Measurements from ENCODE around the gene PDAP1. TPM values are rescaled to one million over a fixed set of nuclear protein-coding genes. Genes with fewer than 3 reads are reported as not detected.

The PDAP1 gene
- polyA plus RNA-seq, 1 of the 3 experiments (the other 2 are of a cell fraction), result 389 TPM

DNA sequence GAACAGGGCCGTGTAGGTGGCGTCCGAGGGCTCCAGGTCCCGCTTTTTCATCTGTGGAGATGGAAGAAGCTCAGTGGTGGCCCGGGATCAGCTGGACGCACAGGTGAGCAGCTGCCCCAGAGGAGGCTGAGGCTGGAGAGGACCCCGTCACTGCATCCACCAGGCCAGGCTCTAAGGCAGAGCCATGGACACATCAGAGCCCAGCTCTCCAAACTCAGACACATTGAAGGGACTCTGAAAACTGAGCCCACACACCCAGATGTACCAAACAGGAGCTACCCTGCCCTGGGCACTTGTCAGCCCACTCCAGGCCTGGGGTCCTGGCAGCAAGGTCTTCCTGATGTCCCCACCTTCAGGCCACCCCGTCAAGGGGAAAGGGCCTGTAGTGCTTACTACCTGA lies 21.4 kb upstream of the PDAP1 start:
- H3F3A ChIP-seq (replicated peaks; ENCODE audit: insufficient read depth), result no peaks in the 10 kb centered on the region
- POLR2A ChIA-PET, result interaction anchor here (1.1 to 2.1 kb wide), 2 partner anchors 9 to 10 kb away, joined by 3 to 6 read pairs; partner anchors contain the start of genes CPSF4 and PTCD1
- no peaks in the 10 kb centered on the region; the same call in 1 of the 2 replicates for H3K79me2 ChIP-seq (ENCODE audit: insufficient read depth)
- 86% methylated on average over 8 of the region's 8 CpGs for WGBS (ENCODE audit: low lambda C conversion rate)
- H3K4me1 ChIP-seq (ENCODE audit: control insufficient read depth in 1 of 2, insufficient read depth in 2 of 2, low read depth in 1 of 2, low read length in 1 of 2), result no peaks in the 10 kb centered on the region
- H2AFZ ChIP-seq (ENCODE audit: low read depth), result no peak overlapping the region
- DNase-seq, result no peak
- CTCF ChIA-PET, result interaction anchor here (1.0 to 1.6 kb wide), 5 partner anchors 14 to 389 kb away, joined by 3 to 5 read pairs (median 3); no protein-coding TSS in a partner anchor
- no peak overlapping the region for H3K4me2 ChIP-seq
- H3K4me3 ChIP-seq (ENCODE audit: low read depth in 2 of 2, low read length in 1 of 2), result no peak overlapping the region
- no peaks in the 10 kb centered on the region for H4K20me1 ChIP-seq (ENCODE audit: insufficient read depth)
- no peak overlapping the region for H3K27ac ChIP-seq (ENCODE audit: low read depth in 2 of 2, low read length in 1 of 2)
- no peaks in the 10 kb centered on the region for H3K9me2 ChIP-seq
- no peak overlapping the region for H3K9ac ChIP-seq
- H3K27me3 ChIP-seq (ENCODE audit: insufficient read depth), result no peaks in the 10 kb centered on the region
- peaks cover 38 to 43% of the 10 kb centered on the region in 2 experiments for H3K36me3 ChIP-seq (replicated peaks in 1 of 2; ENCODE audit: control insufficient read depth in 1 of 2, insufficient read depth in 2 of 2, low read length in 1 of 2)
- TF ChIP-seq, protein P1, sequence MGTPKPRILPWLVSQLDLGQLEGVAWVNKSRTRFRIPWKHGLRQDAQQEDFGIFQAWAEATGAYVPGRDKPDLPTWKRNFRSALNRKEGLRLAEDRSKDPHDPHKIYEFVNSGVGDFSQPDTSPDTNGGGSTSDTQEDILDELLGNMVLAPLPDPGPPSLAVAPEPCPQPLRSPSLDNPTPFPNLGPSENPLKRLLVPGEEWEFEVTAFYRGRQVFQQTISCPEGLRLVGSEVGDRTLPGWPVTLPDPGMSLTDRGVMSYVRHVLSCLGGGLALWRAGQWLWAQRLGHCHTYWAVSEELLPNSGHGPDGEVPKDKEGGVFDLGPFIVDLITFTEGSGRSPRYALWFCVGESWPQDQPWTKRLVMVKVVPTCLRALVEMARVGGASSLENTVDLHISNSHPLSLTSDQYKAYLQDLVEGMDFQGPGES (IDR thresholded peaks at IDR 0.05; ENCODE audit: low read depth, low read length), result no peak
- TF ChIP-seq TAF1 (IDR thresholded peaks at IDR 0.05; ENCODE audit: borderline replicate concordance, low read depth, low read length) (no peak), RCOR1 (IDR thresholded peaks at IDR 0.05; ENCODE audit: low read length) (no peak), SIN3A (IDR thresholded peaks at IDR 0.05; ENCODE audit: borderline replicate concordance, low read depth, low read length) (no peak), SMC3 (IDR thresholded peaks at IDR 0.05; ENCODE audit: low read depth, low read length) (no peak), RFX5 (IDR thresholded peaks at IDR 0.05; ENCODE audit: low read length) (no peak), FOXM1 (IDR thresholded peaks at IDR 0.05; ENCODE audit: low read depth) (no peak), EP300 (IDR thresholded peaks at IDR 0.05; ENCODE audit: borderline replicate concordance in 1 of 2, low read depth in 1 of 2, low read length in 1 of 2) (no peak), FOSL2 (IDR thresholded peaks at IDR 0.05; ENCODE audit: borderline replicate concordance, low read depth) (no peak), CHD2 (IDR thresholded peaks at IDR 0.05; ENCODE audit: low read length, partially characterized antibody) (no peak), TCF12 (IDR thresholded peaks at IDR 0.05) (no peak)
- H3K9me3 ChIP-seq, result no peaks in the 10 kb centered on the region

DNA sequence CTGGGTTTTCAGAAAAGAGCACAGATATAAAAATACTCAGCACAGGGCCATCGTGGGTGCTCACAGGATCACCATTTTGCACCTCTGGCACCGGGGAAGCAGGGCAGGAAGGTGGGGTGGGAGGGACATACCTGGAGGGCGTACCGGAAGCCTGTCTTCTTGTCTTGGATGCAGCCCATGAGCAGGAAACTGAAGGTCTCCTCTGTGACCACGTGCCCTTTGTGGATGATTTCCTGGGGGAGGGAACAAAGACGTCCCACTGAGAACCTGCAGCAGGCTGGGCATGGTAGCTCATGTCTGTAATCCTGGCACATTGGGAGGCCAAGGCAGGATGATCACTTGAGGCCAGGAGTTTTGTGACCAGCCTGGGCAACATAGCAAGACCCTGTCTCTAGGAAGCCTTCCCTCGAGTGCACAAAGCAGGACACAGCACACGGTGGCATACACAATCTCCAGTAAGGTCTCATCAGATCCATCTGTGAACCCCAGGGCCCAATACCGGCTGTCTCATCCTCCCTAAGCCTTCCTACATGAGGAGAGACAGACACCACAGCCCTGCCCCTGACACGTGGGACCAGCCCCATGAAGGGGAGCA lies 20.7 kb upstream of the PDAP1 start:
- Histone ChIP-seq H3K4me2 (no peak overlapping the region), H3K4me1 (ENCODE audit: control insufficient read depth in 1 of 2, insufficient read depth in 2 of 2, low read depth in 1 of 2, low read length in 1 of 2) (no peaks in the 10 kb centered on the region), H3K9ac (no peak overlapping the region), H3K9me3 (no peaks in the 10 kb centered on the region), H3F3A (replicated peaks; ENCODE audit: insufficient read depth) (no peaks in the 10 kb centered on the region), H3K27me3 (ENCODE audit: insufficient read depth) (no peaks in the 10 kb centered on the region), H3K4me3 (ENCODE audit: low read depth in 2 of 2, low read length in 1 of 2) (no peak overlapping the region), H2AFZ (ENCODE audit: low read depth) (no peak overlapping the region), H4K20me1 (ENCODE audit: insufficient read depth) (no peaks in the 10 kb centered on the region), H3K36me3 (replicated peaks in 1 of 2; ENCODE audit: control insufficient read depth in 1 of 2, insufficient read depth in 2 of 2, low read length in 1 of 2) (peaks cover 34 to 47% of the 10 kb centered on the region in 2 experiments), H3K27ac (ENCODE audit: low read depth in 2 of 2, low read length in 1 of 2) (no peak overlapping the region), H3K79me2 (ENCODE audit: insufficient read depth) (no peaks in the 10 kb centered on the region; the same call in 1 of the 2 replicates), H3K9me2 (no peaks in the 10 kb centered on the region)
- ChIA-PET CTCF (interaction anchor here (0.7 to 1.6 kb wide), 4 partner anchors 11 to 388 kb away, joined by 3 to 5 read pairs (median 4); no protein-coding TSS in a partner anchor), POLR2A (interaction anchor here (1.0 to 2.1 kb wide), 3 partner anchors 9 to 10 kb away, joined by 3 to 6 read pairs (median 3); partner anchors contain the start of genes CPSF4 and PTCD1)
- no peak for DNase-seq
- WGBS (ENCODE audit: low lambda C conversion rate), result 90% methylated on average over 10 of the region's 10 CpGs
- TF ChIP-seq NRF1 (IDR thresholded peaks at IDR 0.05; ENCODE audit: low read depth, low read length), result no peak
- TF ChIP-seq RAD21 (IDR thresholded peaks at IDR 0.05; ENCODE audit: low read length), result no peak
- TF ChIP-seq RCOR1 (IDR thresholded peaks at IDR 0.05; ENCODE audit: low read length), result no peak
- no peak for TF ChIP-seq MEF2A (IDR thresholded peaks at IDR 0.05; ENCODE audit: borderline replicate concordance, low read depth)
- no peak for TF ChIP-seq YY1 (IDR thresholded peaks at IDR 0.05; ENCODE audit: low read depth)
- TF ChIP-seq TCF12 (IDR thresholded peaks at IDR 0.05), result no peak
- no peak for TF ChIP-seq FOXM1 (IDR thresholded peaks at IDR 0.05; ENCODE audit: low read depth)
- TF ChIP-seq, protein P2, sequence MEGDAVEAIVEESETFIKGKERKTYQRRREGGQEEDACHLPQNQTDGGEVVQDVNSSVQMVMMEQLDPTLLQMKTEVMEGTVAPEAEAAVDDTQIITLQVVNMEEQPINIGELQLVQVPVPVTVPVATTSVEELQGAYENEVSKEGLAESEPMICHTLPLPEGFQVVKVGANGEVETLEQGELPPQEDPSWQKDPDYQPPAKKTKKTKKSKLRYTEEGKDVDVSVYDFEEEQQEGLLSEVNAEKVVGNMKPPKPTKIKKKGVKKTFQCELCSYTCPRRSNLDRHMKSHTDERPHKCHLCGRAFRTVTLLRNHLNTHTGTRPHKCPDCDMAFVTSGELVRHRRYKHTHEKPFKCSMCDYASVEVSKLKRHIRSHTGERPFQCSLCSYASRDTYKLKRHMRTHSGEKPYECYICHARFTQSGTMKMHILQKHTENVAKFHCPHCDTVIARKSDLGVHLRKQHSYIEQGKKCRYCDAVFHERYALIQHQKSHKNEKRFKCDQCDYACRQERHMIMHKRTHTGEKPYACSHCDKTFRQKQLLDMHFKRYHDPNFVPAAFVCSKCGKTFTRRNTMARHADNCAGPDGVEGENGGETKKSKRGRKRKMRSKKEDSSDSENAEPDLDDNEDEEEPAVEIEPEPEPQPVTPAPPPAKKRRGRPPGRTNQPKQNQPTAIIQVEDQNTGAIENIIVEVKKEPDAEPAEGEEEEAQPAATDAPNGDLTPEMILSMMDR (IDR thresholded peaks at IDR 0.05), result no peak
- no peak for TF ChIP-seq ZBTB33 (IDR thresholded peaks at IDR 0.05; ENCODE audit: borderline replicate concordance, low read depth)
- no peak for TF ChIP-seq EZH2phosphoT487 (IDR thresholded peaks at IDR 0.05; ENCODE audit: borderline replicate concordance, low read depth)
- TF ChIP-seq CHD2 (IDR thresholded peaks at IDR 0.05; ENCODE audit: low read length, partially characterized antibody), result no peak
- no peak for TF ChIP-seq TAF1 (IDR thresholded peaks at IDR 0.05; ENCODE audit: borderline replicate concordance, low read depth, low read length)
- TF ChIP-seq, protein P1 (IDR thresholded peaks at IDR 0.05; ENCODE audit: low read depth, low read length), result no peak
- no peak for TF ChIP-seq EP300 (IDR thresholded peaks at IDR 0.05; ENCODE audit: borderline replicate concordance in 1 of 2, low read depth in 1 of 2, low read length in 1 of 2)
- TF ChIP-seq, protein P3, sequence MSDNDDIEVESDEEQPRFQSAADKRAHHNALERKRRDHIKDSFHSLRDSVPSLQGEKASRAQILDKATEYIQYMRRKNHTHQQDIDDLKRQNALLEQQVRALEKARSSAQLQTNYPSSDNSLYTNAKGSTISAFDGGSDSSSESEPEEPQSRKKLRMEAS (IDR thresholded peaks at IDR 0.05; ENCODE audit: low read depth), result no peak

Measured in SK-N-SH (cell line).